ENCODE results near the gene FGF8.

DNA sequence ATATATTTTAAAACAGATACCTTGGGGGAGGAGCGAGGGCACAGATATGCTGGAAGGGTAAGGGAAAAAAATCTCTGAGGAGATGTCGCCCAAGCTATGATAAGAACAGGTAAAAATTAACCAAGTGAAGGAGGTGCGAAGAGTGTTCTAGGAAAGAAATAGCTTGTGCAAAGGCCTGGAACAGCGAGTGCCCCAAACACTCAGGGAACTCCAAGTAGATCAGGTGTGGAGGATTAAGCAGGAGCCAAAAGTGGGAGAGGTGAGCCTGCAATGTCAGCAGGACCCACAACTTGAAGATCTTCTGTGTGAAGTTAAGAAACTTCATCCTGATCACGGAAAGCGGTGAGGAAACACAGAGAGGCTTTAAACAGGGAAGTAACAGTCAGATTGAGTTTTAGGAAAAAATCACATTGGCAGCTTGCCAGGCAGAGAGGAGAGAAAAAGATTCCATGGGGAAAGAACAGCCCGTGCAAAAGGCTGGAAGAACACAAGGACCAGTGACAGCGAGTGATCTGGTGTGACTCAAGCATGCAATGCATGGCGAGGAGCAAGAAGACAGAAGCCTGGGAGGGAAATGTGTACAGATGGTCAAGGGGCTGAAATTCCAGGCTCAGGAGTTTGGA lies 30.7 kb downstream of the FGF8 start:
- TF ChIP-seq, protein P1, sequence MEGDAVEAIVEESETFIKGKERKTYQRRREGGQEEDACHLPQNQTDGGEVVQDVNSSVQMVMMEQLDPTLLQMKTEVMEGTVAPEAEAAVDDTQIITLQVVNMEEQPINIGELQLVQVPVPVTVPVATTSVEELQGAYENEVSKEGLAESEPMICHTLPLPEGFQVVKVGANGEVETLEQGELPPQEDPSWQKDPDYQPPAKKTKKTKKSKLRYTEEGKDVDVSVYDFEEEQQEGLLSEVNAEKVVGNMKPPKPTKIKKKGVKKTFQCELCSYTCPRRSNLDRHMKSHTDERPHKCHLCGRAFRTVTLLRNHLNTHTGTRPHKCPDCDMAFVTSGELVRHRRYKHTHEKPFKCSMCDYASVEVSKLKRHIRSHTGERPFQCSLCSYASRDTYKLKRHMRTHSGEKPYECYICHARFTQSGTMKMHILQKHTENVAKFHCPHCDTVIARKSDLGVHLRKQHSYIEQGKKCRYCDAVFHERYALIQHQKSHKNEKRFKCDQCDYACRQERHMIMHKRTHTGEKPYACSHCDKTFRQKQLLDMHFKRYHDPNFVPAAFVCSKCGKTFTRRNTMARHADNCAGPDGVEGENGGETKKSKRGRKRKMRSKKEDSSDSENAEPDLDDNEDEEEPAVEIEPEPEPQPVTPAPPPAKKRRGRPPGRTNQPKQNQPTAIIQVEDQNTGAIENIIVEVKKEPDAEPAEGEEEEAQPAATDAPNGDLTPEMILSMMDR (IDR thresholded peaks at IDR 0.05) = no peak
- TF ChIP-seq EP300 (IDR thresholded peaks at IDR 0.05) (no peak), POLR2A (IDR thresholded peaks at IDR 0.05) (no peak)

Measured in tibial nerve (tissue), 4 donors.